Brain microvascular endothelial cell (primary cell): ENCODE measurements around the gene SHCBP1L.

Source experiments
- DNase-seq: peaks from one replicate; pipeline ENCODE4 v3.0.0-alpha.2; 2020
- H3K27ac ChIP-seq: fragments of 250-450 bp; sonication (Bioruptor Pico); 2 replicates; pipeline ENCODE4 v1.5.1; 2020; ENCODE audit warnings: mild to moderate bottlenecking, moderate library complexity
- H3K27me3 ChIP-seq: fragments of 250-450 bp; sonication (Bioruptor Pico); replicated peaks from 2 replicates; pipeline ENCODE4 v1.5.1; 2020; ENCODE audit warnings: mild to moderate bottlenecking
- H3K36me3 ChIP-seq: fragments of 250-450 bp; sonication (Bioruptor Pico); replicated peaks from 2 replicates; pipeline ENCODE4 v1.5.1; 2020; ENCODE audit warnings: mild to moderate bottlenecking
- H3K4me3 ChIP-seq: 2 replicates; pipeline ENCODE4 v1.5.1; 2011; ENCODE audit warnings: low read depth, mild to moderate bottlenecking, control low read depth, low read length, moderate library complexity
- CTCF ChIP-seq: IDR thresholded peaks from 2 replicates; pipeline ENCODE4 v1.5.1; 2011; ENCODE audit warnings: low read depth, mild to moderate bottlenecking, moderate library complexity, low read length, control low read depth, inconsistent platforms; ENCODE audit errors: missing control alignments
- in situ Hi-C: cut with HindIII; loops from 2 replicates; pipeline ENCODE4 v1.10.0; 2017; ENCODE audit warnings: low sequenced_read_pairs, low pct_ligation_motif_present

Gene SHCBP1L

GRCh38 chr1:182995894-182996293 lies 42.9 kb upstream of the SHCBP1L start:
- no peaks in the 10 kb centered on the region for H3K27me3 ChIP-seq
- in situ Hi-C loops, result no loop called here
- no peak for DNase-seq
- TF ChIP-seq CTCF, result no peak
- no peak overlapping the region for H3K27ac ChIP-seq
- H3K4me3 ChIP-seq, result no peak overlapping the region
- H3K36me3 ChIP-seq, result no peaks in the 10 kb centered on the region

GRCh38 chr1:182993746-182994145 lies 40.8 kb upstream of the SHCBP1L start:
- no peak for TF ChIP-seq CTCF
- in situ Hi-C loops, result no loop called here
- Histone ChIP-seq H3K27ac (no peak overlapping the region), H3K4me3 (no peak overlapping the region), H3K27me3 (no peaks in the 10 kb centered on the region), H3K36me3 (no peaks in the 10 kb centered on the region)
- no peak for DNase-seq

- H3K27ac ChIP-seq, result peak overlapping the region; percentile 67
- in situ Hi-C loops, result no loop called here
- no peaks in the 10 kb centered on the region for H3K27me3 ChIP-seq
- peak overlapping the region; percentile 0 for H3K4me3 ChIP-seq
- TF ChIP-seq CTCF, result no peak
- H3K36me3 ChIP-seq, result no peaks in the 10 kb centered on the region
- DNase-seq, result peak; percentile 49
These were observed 37.6 kb upstream of the SHCBP1L start for GRCh38 chr1:182990413-182991144.

- no peak overlapping the region for H3K4me3 ChIP-seq
- TF ChIP-seq CTCF, result no peak
- in situ Hi-C loops, result no loop called here
- no peak for DNase-seq
- no peaks in the 10 kb centered on the region for H3K36me3 ChIP-seq
- H3K27ac ChIP-seq, result no peak overlapping the region
- no peaks in the 10 kb centered on the region for H3K27me3 ChIP-seq
These were observed 32.9 kb upstream of the SHCBP1L start for GRCh38 chr1:182985876-182986275.

- H3K4me3 ChIP-seq, result no peak overlapping the region
These were observed 31.7 kb upstream of the SHCBP1L start for GRCh38 chr1:182984621-182985020.

More at GRCh38 chr1:182984621-182985020, 31.7 kb upstream of the SHCBP1L start:
- Histone ChIP-seq H3K27ac (no peak overlapping the region), H3K27me3 (no peaks in the 10 kb centered on the region), H3K36me3 (no peaks in the 10 kb centered on the region)
- TF ChIP-seq CTCF, result no peak
- in situ Hi-C loops, result no loop called here
- no peak for DNase-seq
